GM21367 (cell line): ENCODE results near the gene NPC1.
"Not testable (repeated sequence)": the region's sequence is repeated elsewhere in the genome, so short reads cannot be mapped to it uniquely, and the experiment has no call there.

Experiments
- ATAC-seq: cut with Tn5 transposase; IDR thresholded peaks from one replicate; pipeline ENCODE4 v1.9.1; 2021; ENCODE audit not compliant: unreplicated experiment

NPC1 gene

DNA sequence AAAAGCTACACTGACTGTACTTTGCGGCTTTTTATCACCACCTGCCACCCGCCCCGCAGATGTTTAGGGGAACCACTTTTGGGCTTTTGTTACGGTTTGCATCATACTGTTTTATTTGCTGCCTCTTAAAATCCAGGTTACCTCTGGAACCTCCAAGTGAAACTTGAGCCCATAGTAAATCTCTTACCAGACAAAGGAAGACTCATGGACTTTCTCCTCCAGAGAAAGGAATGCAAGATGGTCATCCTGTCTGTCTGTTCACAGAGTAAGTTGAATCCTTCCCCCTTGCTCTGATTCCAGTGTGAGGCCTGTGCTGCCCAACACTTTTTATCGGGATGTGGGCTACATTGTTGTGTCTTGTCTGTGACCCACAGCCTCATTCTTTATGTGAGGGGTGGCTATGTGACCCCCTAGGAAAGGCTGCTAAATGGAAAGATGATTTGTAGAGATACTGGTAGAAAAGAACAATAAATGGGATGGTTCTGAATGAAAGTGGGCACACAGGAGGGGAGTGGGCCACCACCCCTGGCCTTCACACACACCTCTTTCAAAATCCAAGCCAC is 59.7 kb downstream of the NPC1 start:
- ATAC-seq: no peak

GRCh38 chr18:23524213-23524707 is 62.0 kb downstream of the NPC1 start:
- ATAC-seq: no peak

GRCh38 chr18:23523429-23524212 is 62.7 kb downstream of the NPC1 start:
- no peak for ATAC-seq

GRCh38 chr18:23521907-23522306 is 64.4 kb downstream of the NPC1 start:
- no peak for ATAC-seq

- ATAC-seq: no peak
Measured at GRCh38 chr18:23521271-23521670, 65.0 kb downstream of the NPC1 start.

DNA sequence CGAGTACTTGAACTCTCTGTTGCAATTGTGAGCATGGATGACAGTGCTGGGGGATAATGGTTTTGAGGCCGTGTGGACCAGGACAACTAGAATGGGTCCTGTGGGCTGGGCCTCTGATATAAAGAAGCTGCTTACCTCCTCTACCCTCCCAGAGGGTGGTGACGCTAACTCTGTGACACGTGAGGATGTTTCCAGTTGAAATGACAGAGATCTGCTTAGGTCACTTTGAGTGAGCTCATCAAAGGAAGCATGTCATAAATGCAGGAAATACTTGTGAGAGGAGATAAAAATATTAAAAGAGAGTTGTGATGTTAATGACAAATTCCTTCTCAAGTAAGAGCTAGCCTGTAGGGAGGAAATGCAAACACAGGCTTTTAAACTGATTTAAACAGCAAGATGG is 66.6 kb downstream of the NPC1 start:
- no peak for ATAC-seq

- ATAC-seq: peak; percentile 75
Measured at GRCh38 chr18:23515911-23516546, 70.3 kb downstream of the NPC1 start.

DNA sequence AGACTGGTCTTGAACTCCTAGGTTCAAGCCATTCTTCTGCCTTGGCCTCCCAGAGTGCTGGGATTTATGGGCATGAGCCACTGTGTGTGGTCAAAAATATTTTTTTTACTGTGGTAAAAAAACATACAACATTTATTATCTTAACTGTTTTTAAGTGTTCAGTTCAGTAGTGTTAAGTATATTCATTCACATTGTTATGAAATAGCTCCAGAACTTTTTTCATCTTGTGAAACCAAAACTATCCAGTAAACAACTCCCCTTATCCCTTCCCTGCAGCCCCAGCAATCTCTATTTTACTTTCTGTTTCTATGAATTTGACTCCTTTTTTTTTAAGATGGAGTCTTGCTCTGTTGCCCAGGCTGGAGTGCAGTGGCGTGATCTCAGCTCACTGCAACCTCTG is 73.7 kb downstream of the NPC1 start:
- no peak for ATAC-seq

GRCh38 chr18:23512216-23512615 is 74.1 kb downstream of the NPC1 start:
- not testable (repeated sequence) for ATAC-seq

- not testable (repeated sequence) for ATAC-seq
Measured at GRCh38 chr18:23510923-23511322, 75.4 kb downstream of the NPC1 start.

- no peak for ATAC-seq
Measured at GRCh38 chr18:23506393-23506792, 79.9 kb downstream of the NPC1 start.

DNA sequence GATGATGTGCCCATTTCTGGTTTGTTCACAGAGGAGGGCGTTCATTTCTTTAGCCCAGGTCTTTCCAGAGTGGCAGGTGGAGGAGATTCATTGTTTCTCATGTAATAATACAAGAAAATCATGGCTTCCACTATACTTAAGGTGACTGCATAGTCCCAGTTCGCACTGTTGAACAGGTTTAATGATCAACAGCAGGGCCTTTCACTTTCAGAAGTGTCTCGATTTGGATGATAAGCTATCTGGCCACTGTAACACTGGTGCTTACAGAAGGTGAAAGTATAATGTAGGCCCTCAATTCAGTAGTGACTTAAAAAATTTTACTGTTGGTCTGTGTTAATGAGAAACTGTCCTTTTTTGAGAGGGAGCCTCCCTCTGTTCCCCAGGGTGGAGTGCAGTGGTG is 81.6 kb downstream of the NPC1 start:
- ATAC-seq: peak; percentile 34

DNA sequence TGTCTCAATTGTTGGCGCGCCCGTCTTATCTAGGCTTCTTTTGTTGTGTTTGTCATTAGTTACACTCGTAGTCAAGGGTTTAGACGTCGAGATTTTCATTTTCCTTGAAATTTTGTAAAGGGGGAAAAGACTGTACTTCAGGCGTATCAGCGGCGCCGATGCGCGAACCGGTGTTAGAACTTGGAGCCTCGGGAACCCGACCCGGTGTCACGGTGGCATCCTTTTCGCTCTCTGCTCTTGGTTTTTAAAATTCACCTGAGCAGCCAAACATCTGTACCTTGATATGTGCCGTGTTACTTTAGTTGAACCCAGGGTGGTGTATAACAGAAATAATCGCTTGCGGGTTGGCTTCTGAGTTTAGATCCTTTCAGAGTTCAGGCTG is 82.4 kb downstream of the NPC1 start:
- ATAC-seq: no peak

GRCh38 chr18:23503038-23503962 is 83.0 kb downstream of the NPC1 start, which contains the start of gene RMC1:
Gene RMC1 (plus strand): TSS chr18:23503511. CDS start chr18:23503619, 108 bp downstream.
- peak; percentile 73 for ATAC-seq

GRCh38 chr18:23502516-23503037 is 83.7 kb downstream of the NPC1 start:
- ATAC-seq: no peak

DNA sequence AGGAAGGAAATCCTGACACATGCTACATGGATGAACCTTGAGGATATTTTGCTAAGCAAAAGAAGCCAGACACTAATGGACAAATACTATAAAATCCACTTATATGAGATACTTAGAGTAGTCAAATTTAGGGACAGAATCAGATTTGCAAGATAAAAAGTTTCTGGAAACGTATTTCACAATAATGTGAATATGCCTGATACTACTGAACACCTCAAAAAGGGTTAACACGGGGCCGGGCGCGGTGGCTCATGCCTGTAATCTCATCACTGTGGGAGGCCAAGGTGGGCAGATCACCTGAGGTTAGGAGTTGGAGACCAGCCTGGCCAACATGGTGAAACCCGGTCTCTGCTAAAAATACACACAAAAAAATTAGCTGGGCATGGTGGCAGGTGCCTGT is 84.7 kb downstream of the NPC1 start:
- no peak for ATAC-seq

DNA sequence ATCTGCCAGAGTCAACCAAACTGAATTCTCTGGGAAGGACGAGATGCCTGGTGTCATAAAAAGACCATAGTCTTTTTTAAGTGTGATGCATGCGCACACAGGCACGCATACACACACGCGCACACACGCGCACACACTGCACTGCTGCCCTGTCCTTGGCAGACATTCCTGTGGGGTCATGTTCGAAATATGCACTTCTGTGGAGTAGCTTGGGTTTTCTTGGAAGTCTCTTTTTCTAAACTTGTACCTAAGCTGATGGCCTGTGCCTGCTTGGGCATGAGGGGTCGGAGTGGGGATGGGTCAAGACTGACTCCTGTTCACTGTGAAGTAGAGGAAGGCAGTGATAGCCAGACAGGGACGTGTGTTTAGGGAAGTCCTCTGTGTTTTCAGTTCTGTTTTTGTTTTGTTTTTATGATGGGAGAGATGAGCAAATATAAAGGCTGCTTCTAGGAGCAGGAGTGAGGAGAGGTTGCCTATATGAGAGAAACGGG is 87.0 kb downstream of the NPC1 start:
- no peak for ATAC-seq

DNA sequence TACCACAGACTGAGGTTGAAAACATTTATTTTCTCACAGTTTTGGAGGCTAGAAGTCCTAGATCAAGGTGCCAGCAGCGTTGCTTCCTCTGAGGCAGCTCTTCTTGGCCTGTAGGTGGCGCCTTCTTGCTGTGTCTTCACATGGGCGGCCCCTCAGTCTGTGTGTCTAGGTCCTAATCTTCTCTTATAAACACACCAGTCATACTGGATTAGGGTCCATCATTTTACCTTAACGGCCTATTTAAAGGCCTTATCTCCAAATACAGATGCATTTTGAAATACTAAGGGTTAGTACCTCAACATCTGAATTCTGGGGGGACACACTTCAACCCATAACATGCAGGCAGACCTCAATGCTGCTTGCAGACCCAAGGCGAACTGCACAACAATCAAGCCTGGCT is 87.4 kb downstream of the NPC1 start:
- ATAC-seq: no peak

- ATAC-seq: no peak
Measured at GRCh38 chr18:23498117-23498516, 88.2 kb downstream of the NPC1 start.

GRCh38 chr18:23495723-23496440 is 90.4 kb downstream of the NPC1 start:
- no peak for ATAC-seq
